AML-193 (cell line): ENCODE results near the gene OR5J2.
"Not testable (repeated sequence)": the region's sequence is repeated elsewhere in the genome, so short reads cannot be mapped to it uniquely, and the experiment has no call there.

Experiments used
- DNase-seq, 2 experiments: peaks; one replicate each; lab custom pipeline; 2025; lab: John Stamatoyannopoulos, UW

Gene OR5J2

DNA sequence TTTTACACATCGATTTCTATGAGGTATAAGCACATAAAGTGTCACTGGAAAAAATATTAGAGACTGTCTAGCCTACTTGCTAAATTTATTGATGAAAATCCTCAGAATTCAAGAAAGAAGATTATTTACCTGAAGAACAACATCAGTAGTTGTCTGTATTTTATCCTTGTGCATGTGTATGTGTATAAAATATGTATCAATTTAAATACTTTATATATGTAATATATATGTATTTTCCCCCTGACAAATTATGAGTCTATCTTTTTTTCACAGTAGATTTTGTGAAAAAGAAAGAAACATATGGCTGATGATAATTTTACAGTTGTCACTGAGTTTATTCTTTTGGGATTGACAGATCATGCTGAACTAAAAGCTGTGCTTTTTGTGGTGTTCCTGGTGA, at the start of gene OR5J2:
OR5J2 (plus strand) TSS at position 301 of the 400 bp plus-strand sequence; CDS start at position 301, 0 bp downstream.
- DNase-seq: no peak

DNA sequence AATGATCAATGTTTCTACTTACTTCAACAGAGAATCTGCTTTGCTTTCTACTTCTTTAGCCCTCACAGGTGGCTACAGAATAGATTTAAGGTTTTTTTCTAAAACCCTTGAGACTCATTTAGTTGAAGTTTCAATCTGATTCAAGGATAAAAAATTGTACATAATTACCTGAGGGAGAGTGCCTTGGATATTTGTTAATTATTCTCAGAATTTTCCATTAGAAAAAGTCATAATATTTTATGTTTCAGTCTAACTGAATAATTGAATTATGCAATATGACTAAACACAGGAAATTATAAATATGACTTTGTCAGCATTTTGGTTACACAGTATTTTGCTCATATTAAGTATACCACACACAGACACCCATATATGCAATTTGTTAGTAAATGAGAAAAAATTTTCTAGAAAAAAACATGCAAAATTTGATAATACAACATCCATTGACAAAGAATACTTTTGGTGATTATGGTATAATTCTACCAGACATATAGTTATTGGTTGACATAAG, 36.2 kb upstream of the OR5J2 start, which contains the start of gene OR8J3:
OR8J3 (minus strand) TSS at position 51 of the 511 bp plus-strand sequence. CDS start 2,483 bp downstream, outside the sequence.
- DNase-seq: no peak

DNA sequence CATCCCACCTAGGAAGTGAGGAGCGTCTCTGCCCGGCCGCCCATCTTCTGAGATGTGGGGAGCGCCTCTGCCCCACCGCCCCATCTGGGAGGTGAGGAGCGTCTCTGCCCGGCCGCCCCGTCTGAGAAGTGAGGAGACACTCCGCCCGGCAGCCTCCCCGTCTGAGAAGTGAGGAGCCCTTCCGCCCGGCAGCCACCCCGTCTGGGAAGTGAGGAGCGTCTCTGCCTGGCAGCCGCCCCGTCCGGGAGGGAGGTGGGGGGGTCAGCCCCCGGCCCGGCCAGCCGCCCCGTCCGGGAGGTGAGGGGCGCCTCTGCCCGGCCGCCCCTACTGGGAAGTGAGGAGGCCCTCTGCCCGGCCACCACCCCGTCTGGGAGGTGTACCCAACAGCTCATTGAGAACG, 32.7 kb upstream of the OR5J2 start:
- DNase-seq: not testable (repeated sequence)

DNA sequence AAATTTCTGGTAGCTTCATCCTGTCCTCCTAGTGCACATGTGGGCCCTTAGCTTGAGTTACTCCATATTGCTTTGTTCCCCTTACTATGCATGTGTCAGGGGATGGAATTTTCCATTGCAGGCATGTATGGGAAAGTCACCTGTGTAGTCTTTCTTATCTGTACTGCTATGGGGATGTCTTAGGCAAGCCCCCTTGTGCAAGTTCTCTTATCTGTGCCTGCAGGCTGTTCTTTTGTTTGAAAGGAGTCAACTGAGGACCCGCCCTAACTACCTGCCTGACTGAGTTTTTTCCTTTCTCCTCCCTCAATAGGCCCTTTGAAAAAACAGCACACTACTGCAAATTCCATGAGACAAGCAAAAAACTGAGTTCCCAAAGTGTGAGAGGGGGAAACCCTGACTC, 25.0 kb upstream of the OR5J2 start:
- no peak for DNase-seq

DNA sequence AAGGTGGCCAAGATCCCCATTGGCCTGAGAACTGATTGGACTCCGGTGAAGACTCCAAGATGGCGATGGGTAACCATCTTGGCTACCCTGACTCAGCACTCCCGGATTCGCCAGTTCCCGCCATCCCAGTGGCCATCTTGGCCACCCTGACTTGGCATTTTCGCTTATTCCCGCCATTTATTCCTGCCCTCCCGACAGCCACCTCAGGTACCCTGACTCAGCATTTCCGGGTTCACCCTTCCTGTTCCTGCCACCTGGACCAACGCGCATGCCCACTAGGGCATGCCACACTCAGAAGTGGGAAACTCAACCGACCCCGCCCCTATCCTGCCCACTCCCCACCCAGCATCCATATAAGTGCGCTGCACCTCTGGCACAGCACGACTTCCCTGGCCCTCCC, 24.1 kb upstream of the OR5J2 start:
- DNase-seq: no peak

DNA sequence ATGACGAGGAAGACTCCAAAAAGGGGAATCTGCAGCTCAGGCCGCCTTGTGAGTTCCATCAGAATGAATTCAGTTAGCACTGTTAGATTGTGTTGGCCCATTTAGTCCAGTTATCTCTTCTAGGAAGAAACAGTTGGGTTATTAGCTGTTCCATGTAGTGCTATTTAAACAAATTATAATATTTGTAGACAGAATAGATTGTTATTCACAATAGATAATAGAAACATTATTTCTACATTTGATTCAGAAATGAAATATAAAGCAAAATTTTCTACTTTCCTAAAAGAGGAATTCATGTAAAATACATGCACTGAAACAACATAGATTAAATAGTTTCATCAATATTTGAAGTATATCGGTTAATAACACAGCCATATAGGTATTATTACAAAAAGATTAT, 16.2 kb upstream of the OR5J2 start, which contains the start of gene OR8K5:
OR8K5 (minus strand) TSS at position 101 of the 400 bp plus-strand sequence; CDS start at position 101, 0 bp downstream.
- DNase-seq: no peak

DNA sequence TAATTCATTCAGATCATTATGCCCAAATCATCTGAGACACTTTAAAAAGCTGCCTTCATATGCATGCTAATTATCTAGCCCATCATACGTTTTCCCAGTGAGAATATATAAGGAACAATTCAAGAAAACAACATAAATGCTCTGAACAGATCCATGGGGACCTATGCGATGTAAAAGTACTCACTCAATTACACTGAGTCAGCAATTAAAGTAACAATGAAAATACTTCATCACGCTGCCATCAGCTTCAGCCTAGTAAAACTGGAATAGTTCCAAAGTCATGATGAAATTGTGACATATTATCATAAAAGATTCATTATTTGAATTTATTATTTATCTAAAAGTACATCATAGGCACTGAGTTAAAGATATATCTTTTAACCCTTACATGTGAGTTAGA, 12.6 kb upstream of the OR5J2 start:
- no peak for DNase-seq

DNA sequence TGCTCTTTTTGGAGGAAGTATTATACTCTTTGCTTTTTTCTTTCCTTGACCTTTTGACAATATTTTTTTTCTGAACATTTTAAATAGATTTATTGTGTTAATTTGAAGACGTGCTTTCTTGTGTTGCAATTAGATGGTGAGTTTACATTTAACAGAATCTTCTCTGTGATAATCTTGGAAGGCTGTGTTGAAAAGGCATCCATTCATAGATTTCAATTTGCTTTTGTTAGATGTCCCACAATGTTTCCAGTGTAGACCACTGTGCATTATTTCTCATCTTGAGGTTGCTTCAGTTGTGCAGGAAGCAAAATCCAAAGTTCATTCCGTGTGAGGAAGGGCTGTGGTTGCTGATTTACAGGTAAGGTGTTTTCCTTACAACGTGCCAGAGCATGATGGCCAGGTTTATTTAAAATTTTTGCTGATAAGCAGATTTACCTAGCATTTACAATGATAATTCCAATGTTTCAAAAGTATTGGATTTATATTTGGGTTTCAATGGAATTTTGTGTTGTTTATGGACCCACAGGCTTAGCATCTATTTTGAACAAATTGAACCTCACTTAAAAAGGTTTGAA, 4.1 kb upstream of the OR5J2 start:
- no peak for DNase-seq

DNA sequence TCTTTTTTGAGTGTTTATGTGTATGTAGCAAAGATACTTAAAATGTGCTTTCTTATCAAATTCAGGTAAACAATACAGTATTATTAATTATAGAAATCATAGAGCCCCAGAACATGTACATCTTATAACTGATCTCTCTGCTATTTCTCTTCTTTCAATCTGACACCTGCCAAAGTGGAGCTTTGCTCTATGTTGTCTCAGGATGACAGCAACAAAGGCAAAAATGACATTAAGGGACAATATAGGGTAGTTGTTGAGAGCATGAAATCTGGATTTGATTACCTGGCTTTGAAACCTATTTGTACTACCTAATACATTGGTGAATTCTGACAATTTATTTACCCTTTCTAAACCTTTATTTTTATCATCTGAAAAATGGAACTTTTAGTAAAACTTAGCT, 7.0 kb downstream of the OR5J2 start:
- no peak for DNase-seq

DNA sequence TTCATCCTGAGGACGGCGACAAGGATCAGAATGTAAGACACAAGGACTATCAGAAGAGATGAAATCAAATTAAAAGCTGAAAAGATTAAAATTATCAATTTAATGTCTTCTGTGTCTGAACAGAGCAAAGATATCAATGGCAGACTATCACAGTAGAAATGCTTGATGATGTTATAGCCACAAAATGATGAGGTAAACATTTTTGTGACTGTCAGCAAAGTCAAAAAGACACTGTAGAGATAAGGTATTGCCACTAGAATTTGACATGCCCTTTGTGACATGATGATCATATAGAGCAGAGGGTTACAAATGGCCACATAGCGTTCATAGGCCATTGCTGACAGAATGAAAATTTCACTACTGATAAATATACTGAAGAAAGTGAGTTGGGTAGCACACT, 12.2 kb downstream of the OR5J2 start:
- DNase-seq: no peak

DNA sequence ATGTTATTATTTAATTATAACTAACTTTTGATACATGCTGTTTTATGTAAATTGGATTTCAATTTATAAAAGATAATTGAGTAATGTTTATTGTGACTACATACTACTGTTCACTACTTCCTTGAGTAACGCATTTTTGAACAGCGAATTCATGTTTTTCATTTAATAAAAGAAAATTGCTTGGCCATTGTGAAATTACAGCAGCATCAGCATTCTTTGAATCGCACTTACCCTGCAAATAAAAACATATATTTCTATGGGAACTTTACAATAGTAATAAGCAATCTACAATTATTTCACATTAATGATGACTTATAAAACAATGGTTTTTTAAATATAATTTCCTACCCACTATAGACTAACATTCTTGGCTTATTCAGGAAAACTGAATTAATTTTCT, 20.3 kb downstream of the OR5J2 start:
- DNase-seq: no peak

DNA sequence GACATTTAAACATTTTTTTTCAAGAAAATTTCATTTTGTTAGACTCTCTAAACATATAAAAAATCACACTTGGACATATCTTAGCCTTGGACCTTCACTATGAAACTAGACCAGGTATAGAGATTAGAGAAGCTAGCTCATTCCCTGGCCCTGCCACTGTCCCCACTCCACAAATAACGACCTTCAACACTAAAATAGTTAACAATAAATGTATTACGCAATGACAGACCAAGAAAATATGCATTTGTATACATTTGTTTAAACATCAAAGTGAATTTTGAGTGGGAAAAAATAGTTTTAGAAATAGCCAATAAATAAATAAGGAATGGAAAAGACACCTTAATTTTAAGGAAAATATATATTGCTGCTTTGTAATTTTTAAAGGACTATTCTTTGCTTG, 20.9 kb downstream of the OR5J2 start:
- DNase-seq: no peak

DNA sequence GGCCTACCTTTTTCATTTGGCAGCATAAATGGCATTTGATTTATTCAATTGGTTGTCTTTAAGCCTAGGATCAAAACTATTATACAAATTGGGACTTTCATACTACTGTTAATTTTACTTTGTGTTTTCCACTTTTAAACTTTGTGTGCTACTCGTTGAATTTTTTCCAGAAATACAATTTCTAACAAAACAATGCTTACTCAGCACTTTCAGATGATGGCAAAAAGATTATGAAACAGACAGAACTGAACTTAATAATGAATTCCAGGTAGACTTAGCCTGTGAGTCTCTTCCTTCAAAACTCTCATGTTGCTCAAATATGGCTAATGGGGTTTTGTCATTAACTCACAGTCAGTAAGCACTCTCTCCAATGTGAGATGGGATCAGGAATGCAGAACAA, 31.4 kb downstream of the OR5J2 start:
- no peak for DNase-seq

DNA sequence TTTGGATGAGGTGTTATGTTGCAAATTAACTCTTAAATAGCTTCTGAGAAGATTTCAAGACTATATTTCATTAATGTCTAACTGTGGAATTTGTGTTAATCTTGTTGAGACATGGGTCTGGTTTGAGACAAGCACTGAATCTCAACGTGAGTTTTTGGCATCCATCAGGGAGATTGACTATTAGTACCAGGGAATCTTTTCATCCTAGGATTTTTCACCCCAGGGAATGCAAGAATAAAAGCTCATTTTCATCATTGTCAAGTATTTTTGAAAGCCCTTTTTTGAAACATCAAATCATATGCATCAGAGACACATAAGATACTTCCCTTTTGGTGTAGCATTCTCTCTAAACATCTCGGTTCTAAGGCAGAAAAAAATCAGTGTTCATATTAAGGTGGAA, 38.1 kb downstream of the OR5J2 start:
- no peak for DNase-seq

DNA sequence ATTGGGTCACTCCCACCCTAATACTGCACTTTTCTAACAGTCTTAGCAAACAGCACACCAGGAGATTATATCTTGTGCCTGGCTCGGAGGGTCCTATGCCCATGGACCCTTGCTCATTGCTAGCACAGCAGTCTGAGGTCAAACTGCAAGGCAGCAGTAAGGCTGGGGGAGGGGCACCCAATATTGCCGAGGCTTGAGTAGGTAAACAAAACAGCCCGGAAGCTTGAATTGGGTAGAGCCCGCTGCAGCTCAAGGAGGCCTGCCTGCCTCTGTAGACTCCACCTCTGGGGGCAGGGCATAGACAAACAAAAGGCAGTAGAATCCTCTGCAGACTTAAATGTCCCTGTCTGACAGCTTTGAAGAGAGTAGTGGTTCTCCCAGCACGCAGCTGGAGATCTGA, 43.3 kb downstream of the OR5J2 start:
- DNase-seq: not testable (repeated sequence)
